ENCODE results near the gene ATG12. TPM values are rescaled to one million over a fixed set of nuclear protein-coding genes. Genes with fewer than 3 reads are reported as not detected.

Gene ATG12
- 27.7 to 54.5 TPM (median 52.3 TPM) in 5 replicates for total RNA-seq (2022; extraction: Qiagen RNA extraction; ENCODE audit: low read depth)

GRCh38 chr5:115841382-115842088, at the start of gene ATG12, which contains the start of gene AP3S1:
ATG12 (minus strand) TSS chr5:115841565; CDS start chr5:115841552, 13 bp downstream.
AP3S1 (plus strand) TSS chr5:115841935; CDS start chr5:115842038, 103 bp downstream.

GRCh38 chr5:115816226-115817081, 24.9 kb downstream of the ATG12 start, which contains the start of gene CDO1:
CDO1 (minus strand) TSS chr5:115816659; CDS start chr5:115816397, 262 bp downstream.

Other genes with a start within 250 kb of the ATG12 start
- gene TICAM2, start 239.1 kb downstream of the ATG12 start, total RNA-seq (2022; extraction: Qiagen RNA extraction; ENCODE audit: low read depth): 0.51 to 0.79 TPM (median 0.69 TPM) in 5 replicates
- gene TMED7, start 215.5 kb downstream of the ATG12 start, total RNA-seq (2022; extraction: Qiagen RNA extraction; ENCODE audit: low read depth): 47.4 to 60.9 TPM (median 55.6 TPM) in 5 replicates
- 0.14 TPM in 1 of 5 replicates, not detected in the others for gene CDO1, start 24.9 kb downstream of the ATG12 start, total RNA-seq (2022; extraction: Qiagen RNA extraction; ENCODE audit: low read depth)
- gene AP3S1, start 370 bp upstream of the ATG12 start, total RNA-seq (2022; extraction: Qiagen RNA extraction; ENCODE audit: low read depth): 27.9 to 86.9 TPM (median 74.3 TPM) in 5 replicates
- 0.07 to 0.27 TPM (median 0.09 TPM) in 3 of 5 replicates, not detected in the others for gene LVRN, start 120.9 kb upstream of the ATG12 start, total RNA-seq (2022; extraction: Qiagen RNA extraction; ENCODE audit: low read depth)
- 0.16 to 0.32 TPM (median 0.24 TPM) in 4 of 5 replicates, not detected in the other for gene ARL14EPL, start 190.9 kb upstream of the ATG12 start, total RNA-seq (2022; extraction: Qiagen RNA extraction; ENCODE audit: low read depth)
- gene COMMD10, start 243.5 kb upstream of the ATG12 start, total RNA-seq (2022; extraction: Qiagen RNA extraction; ENCODE audit: low read depth): 28.3 to 42.4 TPM (median 37.8 TPM) in 5 replicates